Fibroblast of skin of right quadriceps (primary cell): ENCODE data around the gene TOM1L1.

Experiments used
- DNase-seq: peaks from one replicate; pipeline ENCODE4 v3.0.0-alpha.2; 2013

The TOM1L1 gene

DNA sequence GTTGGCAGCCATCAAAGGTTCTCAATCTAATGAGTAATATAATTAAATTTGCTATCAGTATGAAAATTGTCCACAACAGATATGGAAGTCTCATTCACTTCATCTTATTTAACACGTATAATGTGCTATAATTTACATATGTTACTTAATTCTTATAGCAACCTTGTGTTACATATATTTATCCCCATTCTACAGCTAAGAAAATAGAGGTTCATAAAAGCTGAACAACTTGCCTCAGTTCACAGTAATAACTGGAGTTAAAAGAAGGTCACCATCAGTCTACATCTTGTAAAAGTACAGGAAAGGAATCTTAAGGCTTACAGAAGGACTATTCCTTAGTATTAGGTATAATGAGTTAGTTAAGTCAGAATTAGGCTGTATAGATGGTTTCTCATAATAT lies 95.8 kb downstream of the TOM1L1 start:
- no peak for DNase-seq

DNA sequence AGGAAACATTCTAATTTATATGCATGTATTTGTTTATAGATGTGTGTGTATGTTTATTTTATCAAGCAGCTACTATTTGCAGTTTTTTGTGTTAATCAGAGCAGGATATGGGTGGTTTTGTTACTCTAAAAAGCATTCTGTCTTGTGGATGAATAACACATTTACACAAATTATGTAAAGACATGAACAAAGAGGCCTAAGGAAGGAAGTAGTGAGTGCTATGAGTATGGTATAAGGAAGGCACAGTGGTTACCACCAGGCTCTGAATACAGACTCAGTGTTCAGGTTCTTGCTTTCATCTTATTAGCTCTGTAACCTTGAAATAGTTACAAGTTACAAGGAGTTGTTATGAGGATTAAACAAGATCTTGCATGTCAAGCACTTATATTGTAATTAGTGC lies 101.8 kb downstream of the TOM1L1 start:
- DNase-seq, result no peak

DNA sequence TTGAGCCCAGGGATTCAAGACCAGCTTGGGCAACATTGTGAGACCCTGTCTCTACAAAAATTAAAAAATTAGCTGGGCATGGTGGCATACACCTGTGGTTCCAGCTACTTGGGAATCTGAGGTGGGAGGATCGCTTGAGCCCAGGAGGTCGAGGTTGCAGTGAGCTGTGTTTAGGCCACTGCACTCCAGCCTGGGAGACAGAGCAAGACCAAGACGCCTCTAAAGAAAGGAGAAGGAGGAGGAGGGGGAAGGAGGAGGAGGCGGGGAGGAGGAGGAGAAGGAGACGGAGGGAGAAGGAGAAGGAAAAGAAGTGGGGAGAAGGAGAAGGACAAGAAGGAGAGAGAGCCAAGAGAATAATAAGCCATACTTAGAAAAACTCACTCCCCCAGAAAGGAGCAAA lies 103.8 kb downstream of the TOM1L1 start:
- no peak for DNase-seq

GRCh38 chr17:55005520-55005919 lies 104.9 kb downstream of the TOM1L1 start:
- peak; percentile 10 for DNase-seq
